HG03025 (cell line): ENCODE measurements around the gene ADM.

Source experiments
- ATAC-seq: cut with Tn5 transposase; IDR thresholded peaks from one replicate; pipeline ENCODE4 v1.9.1; 2021; ENCODE audit warnings: mild to moderate bottlenecking, moderate library complexity; ENCODE audit not compliant: unreplicated experiment, low FRiP score

ADM gene

DNA sequence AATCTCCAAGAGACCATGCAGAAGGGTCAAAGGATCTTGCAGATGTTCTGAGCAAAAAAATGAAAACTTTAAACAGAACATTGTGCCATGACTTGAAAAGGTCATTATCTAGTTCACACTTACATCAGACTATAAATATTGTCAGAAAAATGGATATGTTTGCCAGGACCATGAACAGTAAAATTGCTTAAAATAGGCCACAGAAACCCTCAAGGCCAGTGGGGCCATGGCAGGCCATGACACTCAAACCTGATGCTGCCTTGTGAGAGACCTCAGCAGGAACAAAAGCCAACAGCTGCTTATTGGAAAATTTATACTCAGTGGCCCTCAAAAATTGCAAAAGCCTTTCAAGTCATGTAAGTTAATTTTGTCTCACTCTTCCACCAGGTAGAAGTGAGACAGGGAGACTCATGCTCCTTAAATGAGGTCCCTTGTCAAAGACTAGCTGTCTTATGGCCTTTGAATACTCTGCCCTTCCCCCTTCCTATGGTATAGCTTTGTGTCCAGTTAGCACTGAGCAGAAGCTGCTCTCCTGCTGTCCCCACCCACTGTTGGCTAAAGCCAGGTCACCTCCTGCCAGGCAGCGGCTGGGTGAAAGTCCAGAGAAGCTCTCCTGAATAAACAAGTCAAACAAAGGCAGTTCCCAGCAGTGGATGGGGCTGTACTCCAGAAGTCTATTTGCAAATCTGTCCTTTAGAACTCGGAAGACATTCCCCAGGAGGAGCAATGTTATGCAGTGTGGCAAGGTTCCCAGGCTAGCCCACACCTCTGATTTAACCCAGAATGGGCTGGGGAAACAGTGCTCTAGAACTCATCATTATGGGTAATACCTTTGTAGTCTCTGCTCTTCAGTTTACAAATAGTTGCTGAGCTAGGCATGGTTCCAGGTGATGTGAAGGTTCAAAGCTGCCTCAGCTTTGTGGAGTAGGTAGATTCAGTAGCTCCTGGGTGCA, 21.4 kb downstream of the ADM start:
- no peak for ATAC-seq

DNA sequence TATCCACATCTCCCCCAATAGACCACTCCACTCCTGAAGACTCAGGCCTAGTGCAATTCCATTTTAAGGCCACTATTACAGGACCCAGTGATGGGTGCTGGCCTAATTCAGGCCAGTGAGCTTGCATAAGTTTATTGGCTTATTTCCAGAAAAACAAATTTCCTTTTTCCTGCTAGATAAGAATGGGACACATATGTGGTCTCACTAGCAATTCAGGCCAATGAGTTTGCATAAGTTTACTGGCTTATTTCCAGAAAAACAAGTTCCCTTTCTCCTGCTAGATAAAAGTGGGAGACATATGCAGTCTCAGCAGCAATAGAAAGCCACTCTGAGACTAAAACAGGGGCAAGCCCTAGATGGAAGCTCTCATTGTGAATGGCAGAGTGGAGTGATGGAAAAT, 22.4 kb downstream of the ADM start:
- ATAC-seq: no peak

GRCh38 chr11:10328314-10329098, 23.6 kb downstream of the ADM start:
- ATAC-seq: no peak

- no peak for ATAC-seq
Observed at GRCh38 chr11:10329356-10329755, 24.5 kb downstream of the ADM start.

DNA sequence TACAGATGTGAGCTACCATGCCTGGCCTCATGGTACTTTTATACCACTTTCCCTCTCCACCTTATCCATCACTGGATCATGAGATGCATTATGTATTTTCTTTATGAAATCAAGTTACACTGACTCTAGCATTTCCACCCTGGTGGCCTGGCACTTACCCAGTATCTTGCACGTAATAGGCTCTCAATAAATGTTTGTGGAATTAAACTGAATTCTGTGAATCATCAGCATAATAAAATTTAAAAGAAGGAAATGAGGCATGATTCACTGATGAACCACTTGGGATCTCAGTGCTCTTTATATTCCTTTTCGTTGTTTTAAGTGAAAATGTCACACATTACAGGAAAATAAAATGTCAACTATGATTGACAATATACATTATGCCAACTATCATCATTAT, 25.1 kb downstream of the ADM start:
- ATAC-seq: no peak

DNA sequence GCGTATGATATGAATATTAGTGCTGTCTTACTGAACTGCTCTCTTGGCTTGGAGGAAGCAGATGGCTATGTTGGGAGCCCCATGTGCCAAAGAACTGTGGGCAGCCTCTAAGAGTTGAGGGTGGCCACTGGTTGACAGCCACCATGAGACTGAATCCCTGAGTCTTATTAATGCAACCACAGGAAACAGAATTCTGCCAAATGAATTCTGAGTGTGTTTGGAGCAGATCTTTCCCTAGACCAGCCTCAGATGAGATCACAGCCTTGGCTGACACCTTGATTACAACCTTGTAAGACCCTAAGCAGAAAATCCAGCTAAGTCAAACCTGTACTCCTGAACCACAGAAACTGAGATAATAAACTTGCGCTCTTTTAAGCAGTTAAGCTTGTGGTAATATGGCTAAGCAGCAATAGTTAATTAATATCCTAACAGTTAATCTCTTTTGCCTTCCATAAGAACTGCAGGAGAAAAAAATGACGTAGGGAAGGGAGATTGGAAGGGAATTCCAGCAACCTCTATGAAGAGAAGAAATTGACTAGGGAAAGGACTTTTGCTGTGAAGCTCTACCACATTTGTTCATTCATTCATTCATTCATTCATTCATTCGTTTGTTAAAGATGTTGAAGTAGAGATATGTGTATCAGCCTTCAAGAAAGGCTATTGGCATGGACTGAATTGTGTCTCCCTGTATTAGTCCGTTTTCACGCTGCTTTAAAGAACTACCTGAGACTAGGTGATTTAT, 26.8 kb downstream of the ADM start:
- ATAC-seq: no peak

DNA sequence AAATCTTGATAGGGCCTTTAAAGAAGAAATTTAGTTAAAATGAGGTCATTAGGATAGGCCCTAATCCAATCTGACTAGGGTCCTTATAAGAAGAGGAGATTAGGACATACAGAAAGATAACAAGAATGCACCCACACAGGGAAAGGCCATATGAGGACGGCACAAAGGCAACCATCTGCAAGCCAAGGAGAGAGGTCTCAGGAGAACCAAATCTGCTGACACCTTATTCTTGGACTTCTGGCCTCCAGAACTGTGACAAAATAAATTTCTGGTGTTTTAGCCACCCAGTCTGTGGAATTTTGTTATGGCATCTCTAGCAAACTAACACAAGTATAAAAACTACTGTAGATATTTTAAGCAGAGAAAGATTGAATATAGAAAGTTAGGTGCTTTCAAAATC, 28.6 kb downstream of the ADM start:
- no peak for ATAC-seq

GRCh38 chr11:10338287-10338686, 33.4 kb downstream of the ADM start:
- ATAC-seq: no peak

DNA sequence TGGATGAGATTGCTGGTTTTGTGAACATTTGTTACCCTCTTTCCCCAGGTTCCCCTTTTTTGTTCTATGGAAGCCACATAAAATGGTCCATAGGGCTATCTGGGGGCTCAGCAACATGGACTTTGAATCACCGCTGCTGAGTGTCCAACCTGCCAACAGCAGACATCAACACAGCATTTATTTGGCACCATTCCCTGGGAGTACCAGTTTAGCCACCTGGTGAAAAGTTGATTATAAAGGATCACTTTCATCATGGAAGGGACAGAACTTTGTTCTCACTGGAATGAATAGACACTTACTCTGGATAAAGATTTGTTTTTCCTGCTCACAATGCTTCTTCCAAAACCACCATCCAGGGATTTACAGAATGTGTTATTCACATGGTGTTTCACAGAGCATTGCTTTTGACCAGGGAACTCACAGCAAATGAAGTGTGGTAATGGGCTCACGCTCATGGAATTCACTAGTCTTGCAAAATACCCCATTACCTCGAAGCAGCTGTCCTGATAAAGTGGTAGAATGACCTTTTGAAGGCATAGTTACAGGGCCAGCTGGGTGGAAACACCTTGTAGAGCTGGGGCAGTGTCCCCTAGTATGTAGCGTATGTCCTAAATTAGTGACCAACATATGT, 43.9 kb downstream of the ADM start:
- ATAC-seq: no peak

GRCh38 chr11:10349281-10349665, 44.4 kb downstream of the ADM start:
- ATAC-seq: no peak

DNA sequence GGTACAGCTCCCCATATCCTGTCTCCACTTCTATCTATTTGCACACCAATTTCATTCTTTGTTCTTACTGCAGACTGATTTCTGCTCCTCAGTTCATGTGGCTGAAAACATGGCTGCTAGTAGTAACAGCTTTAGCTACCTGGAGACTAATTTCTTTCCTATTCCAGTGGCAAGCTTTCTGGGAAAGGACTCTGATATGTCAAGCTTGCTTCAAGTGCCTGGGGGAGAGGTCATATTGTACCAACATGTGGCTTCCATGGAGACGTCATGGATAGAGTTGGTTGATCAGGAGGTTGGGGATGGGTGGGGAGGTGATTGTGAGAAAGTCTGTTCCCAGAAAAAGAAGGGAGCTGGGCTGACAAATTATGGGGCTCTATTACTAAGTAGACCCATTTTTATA, 44.9 kb downstream of the ADM start:
- no peak for ATAC-seq

GRCh38 chr11:10350334-10350733, 45.5 kb downstream of the ADM start:
- ATAC-seq: no peak

DNA sequence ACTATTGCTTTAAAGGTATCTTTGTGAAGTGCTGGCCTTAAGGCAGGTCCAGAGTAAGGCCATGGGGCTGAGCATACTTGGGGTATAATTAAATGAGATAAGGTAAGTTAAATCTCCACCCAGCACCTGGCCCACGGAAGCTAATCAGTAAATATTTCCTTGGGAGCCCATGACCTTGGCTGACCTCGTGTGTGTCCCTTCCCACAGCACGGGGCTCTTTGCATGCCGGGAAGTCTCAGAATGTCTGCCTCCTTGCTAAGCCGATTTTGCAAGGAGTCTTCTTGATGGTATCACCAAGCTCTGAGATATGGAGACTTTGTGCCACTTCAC, 46.5 kb downstream of the ADM start:
- ATAC-seq: no peak

- no peak for ATAC-seq
Observed at GRCh38 chr11:10351765-10352641, 47.1 kb downstream of the ADM start.

DNA sequence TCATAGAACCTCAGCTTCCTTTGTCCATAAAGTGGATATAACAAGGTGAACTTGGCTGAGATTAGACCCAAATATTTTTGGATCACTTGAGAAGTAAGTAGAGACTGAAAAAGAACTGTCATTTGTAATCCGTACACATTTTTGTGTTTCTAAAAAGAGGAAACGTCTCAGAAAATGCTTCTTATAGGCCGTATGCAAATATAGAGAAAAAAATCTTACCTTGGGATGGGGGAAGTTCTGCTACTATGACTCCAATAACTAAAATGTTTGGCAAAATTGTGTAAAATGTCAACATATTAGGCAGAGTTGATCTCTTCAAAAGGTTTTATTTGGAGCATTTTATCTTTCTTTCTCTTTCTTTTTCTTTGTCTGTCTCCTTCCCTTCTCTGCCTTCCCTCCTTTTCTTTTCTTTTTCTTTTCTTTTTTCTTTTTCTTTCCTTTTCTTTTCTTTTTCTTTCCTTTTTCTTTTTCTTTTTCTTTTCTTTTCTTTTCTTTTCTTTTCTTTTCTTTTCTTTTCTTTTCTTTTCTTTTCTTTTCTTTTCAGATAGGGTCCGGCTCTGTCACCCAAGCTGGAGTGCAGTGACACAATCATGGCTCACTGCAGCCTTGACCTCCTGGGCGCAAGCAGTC, 48.2 kb downstream of the ADM start:
- ATAC-seq: no peak

GRCh38 chr11:10354389-10354788, 49.5 kb downstream of the ADM start:
- ATAC-seq: no peak

- ATAC-seq: no peak
Observed at GRCh38 chr11:10355257-10355661, 50.4 kb downstream of the ADM start.

DNA sequence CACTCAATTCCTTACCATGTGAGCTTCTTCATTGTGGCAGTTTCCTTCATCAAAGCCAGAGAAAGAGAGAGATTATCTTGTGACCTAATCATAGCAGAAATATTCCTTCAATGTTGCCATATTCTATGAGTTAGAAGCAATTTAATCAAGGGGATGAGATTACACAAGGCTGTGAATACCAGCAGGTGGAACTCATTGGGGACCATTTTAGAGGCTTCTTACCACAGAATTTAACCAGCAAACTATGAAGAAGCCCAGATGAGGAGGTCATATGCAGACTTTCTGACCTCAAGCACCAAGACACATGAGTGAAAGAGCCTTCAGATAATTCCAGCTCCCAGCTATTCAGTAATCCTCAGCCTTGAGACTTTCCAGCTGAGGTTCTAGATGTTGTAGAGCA, 51.3 kb downstream of the ADM start:
- ATAC-seq: no peak
